Activated T-helper 9 cell treated with anti-CD3 and anti-CD28 coated beads, Interleukin-2, amount 50 U/mL, for 16 hours (primary cell): Measurements from ENCODE around the gene HERC3.

Source experiments
- DNase-seq: peaks from one replicate; pipeline ENCODE4 v3.0.0-alpha.2; 2020; ENCODE audit warnings: low read depth

HERC3 gene

DNA sequence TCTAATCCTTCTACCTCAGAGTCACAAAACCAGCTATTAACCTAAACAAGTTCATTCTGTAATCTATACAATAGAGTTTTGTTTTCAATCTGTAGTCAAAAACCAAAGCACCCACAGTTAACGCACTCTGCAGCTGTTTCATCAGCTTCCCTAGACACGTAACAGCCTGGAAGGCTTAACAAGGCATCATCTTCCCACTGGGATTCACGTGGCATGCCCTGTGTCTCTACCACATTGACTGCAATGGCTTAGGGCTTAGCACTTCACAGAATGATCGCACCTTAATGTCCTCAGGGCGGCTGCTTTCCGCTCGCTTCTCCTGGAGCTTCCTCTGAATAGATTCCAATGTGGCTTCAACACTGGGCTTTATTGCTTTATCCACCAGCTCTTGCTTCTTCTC, 155.1 kb downstream of the HERC3 start:
- no peak for DNase-seq

DNA sequence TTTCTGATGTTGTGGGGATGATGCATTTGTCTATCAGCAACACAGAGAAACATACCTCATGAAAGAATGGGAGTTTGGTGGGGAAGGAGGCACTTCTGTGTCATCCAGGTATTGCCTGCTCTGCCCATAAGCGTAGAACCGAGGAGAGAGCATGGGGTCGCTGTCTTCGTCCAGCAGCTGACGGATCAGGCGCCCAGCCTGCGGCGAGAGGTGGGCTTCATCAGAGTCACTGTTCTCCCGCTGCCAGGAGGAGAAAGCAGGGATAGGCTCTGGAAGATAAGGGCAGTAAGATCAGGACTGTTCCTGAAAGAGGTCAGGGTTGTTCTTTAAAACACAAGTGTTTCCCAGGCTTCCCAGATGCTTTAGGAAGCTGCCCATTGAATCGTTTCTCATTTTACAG, 158.1 kb downstream of the HERC3 start:
- no peak for DNase-seq

DNA sequence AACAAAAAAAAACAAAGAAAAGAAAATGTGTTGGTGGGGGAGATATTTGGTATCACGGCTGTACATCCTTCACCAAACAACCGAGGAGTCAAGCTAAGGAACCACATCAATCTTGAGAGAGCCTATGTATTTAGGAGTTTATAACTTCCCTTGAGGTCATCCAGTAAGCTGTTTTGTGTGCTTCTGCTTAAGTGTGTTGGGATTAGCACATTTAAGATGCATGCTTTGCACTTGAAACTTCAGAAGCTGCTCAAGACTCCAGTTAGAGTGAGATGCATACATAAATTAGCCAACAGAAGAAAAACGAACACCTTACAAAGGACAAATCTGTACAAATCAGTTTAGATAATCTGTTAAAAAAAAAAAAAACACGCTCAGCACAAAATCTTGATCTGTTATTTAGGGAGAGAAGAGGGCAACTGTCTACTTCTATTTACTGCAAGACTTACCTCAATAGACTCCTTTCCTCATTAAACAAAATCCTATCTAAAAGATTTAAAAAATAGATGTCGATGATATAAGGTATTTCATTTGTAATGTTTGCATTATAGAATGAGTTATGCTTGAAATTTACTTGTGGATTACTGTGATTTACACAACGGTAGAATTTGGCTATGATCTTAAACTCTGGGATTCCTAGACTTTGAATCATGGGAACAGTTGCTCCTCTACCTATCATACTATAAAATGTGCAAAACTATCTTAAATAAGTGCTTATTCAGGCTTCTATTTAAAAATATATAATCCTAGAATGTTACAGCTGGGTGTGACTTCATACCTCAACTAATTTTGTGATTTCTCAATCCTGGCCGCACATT, 159.2 kb downstream of the HERC3 start:
- DNase-seq: no peak

DNA sequence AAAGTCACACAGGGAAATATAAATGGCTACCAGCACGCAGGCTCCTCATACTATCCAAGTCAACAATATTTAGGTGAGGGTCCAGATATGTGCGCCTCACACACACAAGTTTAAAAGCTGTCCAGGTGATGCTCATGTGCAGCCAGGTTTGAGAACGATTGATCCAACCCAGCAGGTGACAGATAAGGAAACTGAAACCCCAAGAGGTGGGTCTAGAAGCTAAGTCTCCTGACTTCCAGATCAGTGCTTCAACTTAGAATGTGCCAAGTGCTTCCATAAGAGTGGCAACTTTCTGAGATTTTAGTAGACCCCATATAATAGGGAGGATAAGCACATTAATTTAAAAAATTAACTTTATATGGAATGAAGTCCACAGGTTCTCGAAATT, 159.8 kb downstream of the HERC3 start:
- no peak for DNase-seq

DNA sequence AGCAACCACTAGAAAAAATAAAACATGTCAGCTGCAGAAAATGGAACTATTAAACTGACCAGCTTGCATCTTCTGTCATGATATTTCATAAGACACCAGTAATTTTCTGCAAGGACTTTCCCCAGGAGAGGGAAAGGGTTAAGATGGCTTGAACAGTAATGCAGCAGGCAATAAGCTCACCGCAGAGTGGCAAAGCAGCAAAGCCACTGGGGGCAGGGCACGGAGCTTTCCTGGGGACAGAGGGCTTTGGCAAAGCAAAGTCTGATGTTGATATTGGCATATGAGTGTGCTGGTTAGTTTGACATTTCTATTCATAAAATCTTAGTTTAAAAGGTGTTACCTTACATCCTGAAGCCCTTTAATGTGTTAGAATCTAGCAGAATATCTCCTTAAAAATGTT, 160.5 kb downstream of the HERC3 start:
- no peak for DNase-seq

DNA sequence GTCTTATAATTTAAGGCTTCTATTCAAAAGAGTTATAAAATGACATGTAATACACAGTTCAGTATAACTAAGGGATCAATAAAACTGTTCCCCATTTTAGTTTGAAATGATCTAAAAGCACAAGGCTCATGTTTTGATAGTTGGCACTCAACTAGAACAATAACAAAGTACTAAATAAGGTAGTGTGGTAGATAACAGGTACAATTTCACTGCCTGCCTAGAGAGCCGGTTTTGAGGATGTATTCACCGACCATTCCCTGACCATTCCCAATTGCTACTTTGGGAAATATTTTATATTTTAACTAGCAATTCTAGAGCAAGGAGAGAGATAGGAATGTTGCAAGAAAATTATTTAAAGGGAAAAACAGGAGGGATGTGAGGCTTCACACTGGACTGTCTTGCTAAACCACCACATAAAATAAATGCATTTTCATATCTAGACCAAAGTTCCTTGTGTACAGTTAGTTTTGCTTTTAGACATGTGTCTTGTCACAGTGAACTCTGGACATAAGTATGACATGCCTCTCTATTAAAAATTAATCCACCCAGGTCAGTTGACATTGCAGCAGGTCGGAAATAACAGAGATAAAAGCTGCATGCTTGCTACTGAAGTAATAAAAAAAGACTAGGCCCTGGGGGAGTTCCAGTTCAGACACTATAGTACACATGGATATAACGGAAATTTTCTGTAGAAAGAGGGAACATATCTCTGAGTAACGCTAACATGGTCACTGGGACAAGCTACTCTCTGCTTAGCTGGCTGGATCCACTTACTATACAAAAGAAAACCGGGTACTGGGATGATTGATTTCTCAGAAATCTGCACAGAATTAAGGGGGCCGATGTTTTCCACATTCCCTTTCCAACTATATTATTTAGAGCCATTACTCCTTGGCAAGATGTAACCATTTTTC, 161.6 kb downstream of the HERC3 start:
- DNase-seq: no peak

DNA sequence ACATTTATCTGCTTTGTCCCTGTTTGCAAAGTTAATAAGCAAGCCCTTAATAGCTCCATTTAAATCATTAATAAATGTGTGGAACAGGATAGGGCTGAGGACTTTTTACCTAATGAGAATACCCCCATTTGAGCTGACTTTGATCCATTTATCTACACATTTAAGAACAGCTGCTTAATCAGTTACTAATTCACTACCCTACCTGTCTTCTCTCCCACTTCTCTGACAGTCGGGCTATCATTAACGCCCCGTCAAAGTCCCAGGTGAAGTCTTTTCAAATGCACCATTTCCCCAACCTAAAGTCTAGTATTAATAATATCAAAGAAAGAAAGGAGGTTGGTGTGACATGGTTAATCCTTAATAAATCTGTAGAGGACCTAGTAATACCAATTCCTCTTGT, 162.5 kb downstream of the HERC3 start:
- no peak for DNase-seq

DNA sequence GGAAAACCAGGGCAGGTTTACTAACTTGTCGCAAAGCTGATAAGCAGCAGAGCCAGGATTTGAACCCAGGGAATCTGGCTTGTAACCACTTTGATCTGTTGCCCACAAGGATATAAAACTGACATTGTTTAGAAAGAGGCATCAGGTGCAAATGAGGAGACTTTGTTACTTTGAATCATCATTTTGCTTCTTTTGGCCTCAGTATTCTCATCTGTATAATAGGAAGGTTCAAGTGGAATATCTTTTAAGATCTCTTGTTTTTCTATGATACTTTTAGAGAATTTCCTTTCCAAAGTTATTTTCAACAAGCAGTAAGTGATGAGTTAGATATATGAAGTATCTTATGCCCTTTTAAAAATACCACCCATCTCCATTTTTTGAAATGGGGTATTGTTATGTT, 163.2 kb downstream of the HERC3 start:
- no peak for DNase-seq

DNA sequence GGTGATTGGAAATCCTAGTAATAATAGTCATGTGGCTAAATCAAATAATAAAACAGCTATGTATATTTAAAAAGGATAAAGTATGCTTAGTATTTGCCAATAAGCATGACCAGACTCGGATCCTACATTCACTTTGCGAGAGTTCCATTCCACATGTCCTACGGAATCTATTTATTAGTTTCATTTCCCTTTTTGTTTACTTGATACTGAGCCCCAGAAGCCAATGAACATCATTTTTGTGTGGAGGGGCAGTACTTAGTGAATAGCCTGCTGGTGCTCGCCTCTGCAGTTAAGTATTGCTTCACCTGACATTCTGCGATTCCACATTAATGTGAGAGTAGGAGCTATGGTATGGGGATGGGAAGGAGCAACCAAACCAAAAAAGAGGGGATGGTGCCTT, 163.9 kb downstream of the HERC3 start:
- DNase-seq: no peak

DNA sequence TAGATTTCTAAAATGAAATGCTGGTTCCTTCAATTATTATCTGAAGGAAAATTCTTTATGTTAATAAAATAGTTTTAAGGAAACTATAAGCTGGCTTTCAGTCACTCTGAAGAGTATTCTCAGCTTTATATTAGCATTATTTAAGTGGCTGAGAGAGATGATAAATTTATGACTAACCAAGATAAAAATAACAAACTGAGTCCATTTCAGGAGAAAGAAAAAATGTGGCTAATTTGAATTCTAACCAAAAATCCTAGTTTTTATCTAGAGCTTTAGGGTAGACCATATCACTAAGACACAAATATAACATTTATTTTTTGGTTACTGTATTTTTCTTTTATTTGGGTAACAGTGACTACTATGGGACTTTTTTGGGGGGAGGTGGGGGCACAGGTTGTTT, 164.8 kb downstream of the HERC3 start:
- no peak for DNase-seq

DNA sequence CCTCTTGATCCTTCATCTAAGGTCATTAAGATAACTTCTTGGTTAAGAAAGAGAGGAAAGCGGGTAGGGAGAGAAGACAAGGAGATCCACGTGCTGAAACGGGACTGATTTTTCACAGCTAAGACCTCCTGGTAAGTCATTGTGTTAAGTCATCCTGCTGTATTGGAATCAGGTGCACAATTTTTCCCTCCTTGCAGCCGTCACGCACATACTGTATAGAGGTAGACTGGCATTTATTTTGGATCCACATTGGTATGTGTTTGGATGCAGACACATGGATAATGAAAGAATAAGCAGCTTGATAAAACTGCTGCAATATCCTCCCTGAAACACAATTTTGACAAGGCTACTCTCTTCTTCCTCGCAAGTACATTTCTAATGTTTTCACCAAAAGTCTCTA, 165.5 kb downstream of the HERC3 start:
- DNase-seq: no peak
